MCF 10A (cell line): ENCODE measurements around the gene TRPT1. TPM values are rescaled to one million over a fixed set of nuclear protein-coding genes. Genes with fewer than 3 reads are reported as not detected.
A peak's percentile ranks its signal among the peaks of the same experiment; 100 is the strongest.

Experiments
- BruUV-seq: library from RNA; stranded (reverse); fragments of 400-500 nt; replicated peaks from 2 replicates; lab custom pipeline; 2021; lab: Mats Ljungman, UMichigan
- CTCF ChIA-PET: fragments of 300-600 bp; sonication (Branson Sonifier 250); formaldehyde crosslinking; extraction: SDS; loops from one replicate; lab custom pipeline; 2021; ENCODE audit warnings: antibody characterized with exemption, inconsistent platforms; lab: Yijun Ruan, JAX
- POLR2A ChIA-PET: fragments of 300-600, 350-650 bp; sonication (Branson Sonifier 250); formaldehyde crosslinking; extraction: SDS; loops from one replicate; lab custom pipeline; 2020; ENCODE audit warnings: antibody characterized with exemption, inconsistent platforms; lab: Yijun Ruan, JAX
- DNase-seq: peaks from one replicate; pipeline ENCODE4 v3.0.0-alpha.2; 2018; ENCODE audit not compliant: unreplicated experiment
- H3K27ac Mint-ChIP-seq: one replicate; pipeline ENCODE4 v1.8.0; 2022; ENCODE audit warnings: mild to moderate bottlenecking, low read depth, mixed read lengths; ENCODE audit not compliant: unreplicated experiment
- H3K27me3 Mint-ChIP-seq: one replicate; pipeline ENCODE4 v1.8.0; 2022; ENCODE audit warnings: mixed read lengths; ENCODE audit not compliant: insufficient read depth, unreplicated experiment
- H3K36me3 Mint-ChIP-seq: one replicate; pipeline ENCODE4 v1.8.0; 2022; ENCODE audit warnings: mild to moderate bottlenecking, moderate library complexity, mixed read lengths; ENCODE audit not compliant: insufficient read depth, unreplicated experiment
- H3K4me1 Mint-ChIP-seq: one replicate; pipeline ENCODE4 v1.8.0; 2022; ENCODE audit warnings: mixed read lengths; ENCODE audit not compliant: insufficient read depth, unreplicated experiment
- H3K4me3 Mint-ChIP-seq: one replicate; pipeline ENCODE4 v1.8.0; 2022; ENCODE audit warnings: mild to moderate bottlenecking, moderate library complexity, mixed read lengths; ENCODE audit not compliant: unreplicated experiment
- H3K9me3 Mint-ChIP-seq: one replicate; pipeline ENCODE4 v1.8.0; 2022; ENCODE audit warnings: mixed read lengths; ENCODE audit not compliant: unreplicated experiment
- CTCF ChIP-seq: fragments of 200-600 bp; IDR thresholded peaks from one replicate; pipeline ENCODE4 v1.8.0; 2022; ENCODE audit warnings: antibody characterized with exemption, mild to moderate bottlenecking; ENCODE audit not compliant: unreplicated experiment
- intact Hi-C: fragments of 100-400 bp; cut with micrococcal nuclease; formaldehyde crosslinking; loops from 2 replicates; pipeline ENCODE4 v1.14.1; 2022
- total RNA-seq: library from RNA; stranded (reverse); gene quantifications from 2 replicates; pipeline ENCODE4 v1.2.3, GENCODE V29; 2022

TRPT1 gene
- total RNA-seq, 1 experiment from 2014 or later, result 31.3 TPM

GRCh38 chr11:64224151-64224890 lies 1.7 kb downstream of the TRPT1 start:
- Mint-ChIP-seq H3K27ac (no peak overlapping the region), H3K4me1 (peaks cover 8% of the 10 kb centered on the region), H3K36me3 (peaks cover 7% of the 10 kb centered on the region), H3K4me3 (peak overlapping the region; percentile 80), H3K9me3 (no peaks in the 10 kb centered on the region), H3K27me3 (no peaks in the 10 kb centered on the region)
- POLR2A ChIA-PET, result interaction anchor here (0.5 to 11.9 kb wide), 6 partner anchors 9 to 1434 kb away, joined by 3 to 122 read pairs (median 3); partner anchors contain the start of genes FKBP2, PPP1R14B, PRDX5 and TRMT112
- peak; percentile 81 for DNase-seq
- CTCF ChIA-PET, result interaction anchor here (0.6 to 4.7 kb wide), 5 partner anchors 17 to 131 kb away, joined by 3 to 22 read pairs (median 3); no protein-coding TSS in a partner anchor
- no peak for TF ChIP-seq CTCF
- BruUV-seq, result no TSS peak
- intact Hi-C loops, result no loop called here

- POLR2A ChIA-PET, result interaction anchor here (11.9 kb wide), 1 partner anchor 20 kb away, joined by 122 read pairs; the partner anchor contains the start of genes FKBP2 and PPP1R14B
- intact Hi-C loops, result no loop called here
Measured at GRCh38 chr11:64223001-64223651, 2.9 kb downstream of the TRPT1 start.

GRCh38 chr11:64222651-64223000 lies 3.4 kb downstream of the TRPT1 start:
- POLR2A ChIA-PET, result interaction anchor here (11.9 kb wide), 1 partner anchor 21 kb away, joined by 122 read pairs; the partner anchor contains the start of genes FKBP2 and PPP1R14B
- peaks cover 8% of the 10 kb centered on the region for H3K4me1 Mint-ChIP-seq

More at GRCh38 chr11:64223001-64223651, 2.9 kb downstream of the TRPT1 start:
- peaks cover 15% of the 10 kb centered on the region for H3K36me3 Mint-ChIP-seq
- H3K4me1 Mint-ChIP-seq, result peaks cover 8% of the 10 kb centered on the region
- no peak overlapping the region for H3K4me3 Mint-ChIP-seq
- no peaks in the 10 kb centered on the region for H3K9me3 Mint-ChIP-seq
- DNase-seq, result no peak
- no peaks in the 10 kb centered on the region for H3K27me3 Mint-ChIP-seq
- H3K27ac Mint-ChIP-seq, result no peak overlapping the region
- TF ChIP-seq CTCF, result no peak
- CTCF ChIA-PET, result interaction anchor here (0.5 to 4.7 kb wide), 6 partner anchors 17 to 1449 kb away, joined by 3 to 22 read pairs (median 3); partner anchors contain the start of gene TMEM179B
- no TSS peak for BruUV-seq

More at GRCh38 chr11:64222651-64223000, 3.4 kb downstream of the TRPT1 start:
- Mint-ChIP-seq H3K9me3 (no peaks in the 10 kb centered on the region), H3K36me3 (peaks cover 15% of the 10 kb centered on the region), H3K27me3 (no peaks in the 10 kb centered on the region), H3K27ac (no peak overlapping the region), H3K4me3 (no peak overlapping the region)
- no peak for DNase-seq
- CTCF ChIA-PET, result interaction anchor here (0.5 to 4.7 kb wide), 4 partner anchors 18 to 1449 kb away, joined by 3 to 22 read pairs (median 6); no protein-coding TSS in a partner anchor
- intact Hi-C loops, result no loop called here
- no peak for TF ChIP-seq CTCF
- BruUV-seq, result no TSS peak
